ENCODE data around the gene RUNDC3A. TPM values are rescaled to one million over a fixed set of nuclear protein-coding genes. Genes with fewer than 3 reads are reported as not detected.

RUNDC3A gene
- total RNA-seq, 1 donor from 2014 or later: 2.0 TPM

GRCh38 chr17:44293509-44294226, 14.7 kb upstream of the RUNDC3A start:
- H3K9me3 ChIP-seq (ENCODE audit: insufficient read depth, low read depth, low read length): no peaks in the 10 kb centered on the region
- FAIRE-seq: no peak
- TF ChIP-seq EZH2 (IDR thresholded peaks at IDR 0.05; ENCODE audit: insufficient read depth, low read length): no peak
- no peak for TF ChIP-seq CTCF (IDR thresholded peaks at IDR 0.05; ENCODE audit: insufficient read depth, low read depth, low read length)
- Mint-ChIP-seq H3K36me3 (ENCODE audit: low read depth, unreplicated experiment) (peaks cover 4% of the 10 kb centered on the region), H3K27me3 (ENCODE audit: low read depth, unreplicated experiment) (peaks cover 48% of the 10 kb centered on the region), H3K4me1 (ENCODE audit: low read depth, unreplicated experiment) (no peaks in the 10 kb centered on the region), H3K4me3 (ENCODE audit: unreplicated experiment) (no peak overlapping the region), H3K9me3 (ENCODE audit: unreplicated experiment) (peaks cover 3% of the 10 kb centered on the region), H3K27ac (ENCODE audit: unreplicated experiment) (no peak overlapping the region)
- H3K4me3 ChIP-seq (ENCODE audit: insufficient read depth, low read depth, low read length): no peak overlapping the region
- H3K4me2 ChIP-seq (ENCODE audit: low read length): no peak overlapping the region
- DNase-seq (ENCODE audit: low read depth): no peak
- H3K27ac ChIP-seq (ENCODE audit: low read depth, low read length): no peak overlapping the region
- no peaks in the 10 kb centered on the region for H3K36me3 ChIP-seq (ENCODE audit: insufficient read depth, low read length)
- no peaks in the 10 kb centered on the region for H3K4me1 ChIP-seq (ENCODE audit: insufficient read depth, low read length)
- H4K20me1 ChIP-seq (ENCODE audit: insufficient read depth, low read length): no peaks in the 10 kb centered on the region
- no peaks in the 10 kb centered on the region for H3K79me2 ChIP-seq (ENCODE audit: insufficient read depth, low read length)
- H3K9ac ChIP-seq (ENCODE audit: low read length): no peak overlapping the region
- peaks cover 14% of the 10 kb centered on the region for H3K27me3 ChIP-seq (ENCODE audit: insufficient read depth, low read length)
- H2AFZ ChIP-seq (ENCODE audit: low read depth, low read length): no peak overlapping the region

- Mint-ChIP-seq H3K27ac (ENCODE audit: unreplicated experiment) (no peak overlapping the region), H3K4me1 (ENCODE audit: low read depth, unreplicated experiment) (no peaks in the 10 kb centered on the region)
These were observed 10.4 kb upstream of the RUNDC3A start for GRCh38 chr17:44297975-44298374.

More at GRCh38 chr17:44297975-44298374, 10.4 kb upstream of the RUNDC3A start:
- TF ChIP-seq EZH2 (IDR thresholded peaks at IDR 0.05; ENCODE audit: insufficient read depth, low read length) (no peak), CTCF (IDR thresholded peaks at IDR 0.05; ENCODE audit: insufficient read depth, low read depth, low read length) (no peak)
- peaks cover 34% of the 10 kb centered on the region for H3K27me3 Mint-ChIP-seq (ENCODE audit: low read depth, unreplicated experiment)
- H2AFZ ChIP-seq (ENCODE audit: low read depth, low read length): no peak overlapping the region
- no peak overlapping the region for H3K9ac ChIP-seq (ENCODE audit: low read length)
- no peaks in the 10 kb centered on the region for H3K9me3 ChIP-seq (ENCODE audit: insufficient read depth, low read depth, low read length)
- no peak overlapping the region for H3K4me2 ChIP-seq (ENCODE audit: low read length)
- H3K27ac ChIP-seq (ENCODE audit: low read depth, low read length): no peak overlapping the region
- H3K36me3 ChIP-seq (ENCODE audit: insufficient read depth, low read length): no peaks in the 10 kb centered on the region
- no peak overlapping the region for H3K4me3 ChIP-seq (ENCODE audit: insufficient read depth, low read depth, low read length)
- FAIRE-seq (no peak), DNase-seq (ENCODE audit: low read depth) (no peak)
- no peaks in the 10 kb centered on the region for H4K20me1 ChIP-seq (ENCODE audit: insufficient read depth, low read length)
- H3K4me3 Mint-ChIP-seq (ENCODE audit: unreplicated experiment): no peak overlapping the region
- H3K79me2 ChIP-seq (ENCODE audit: insufficient read depth, low read length): no peaks in the 10 kb centered on the region
- H3K27me3 ChIP-seq (ENCODE audit: insufficient read depth, low read length): peaks cover 26% of the 10 kb centered on the region
- peaks cover 4% of the 10 kb centered on the region for H3K36me3 Mint-ChIP-seq (ENCODE audit: low read depth, unreplicated experiment)
- H3K9me3 Mint-ChIP-seq (ENCODE audit: unreplicated experiment): peaks cover 3% of the 10 kb centered on the region
- no peaks in the 10 kb centered on the region for H3K4me1 ChIP-seq (ENCODE audit: insufficient read depth, low read length)

All from astrocyte (in vitro differentiated cells and primary cell).